ENCODE data around the gene TNIK. TPM values are rescaled to one million over a fixed set of nuclear protein-coding genes. Genes with fewer than 3 reads are reported as not detected.

Gene TNIK
- polyA plus RNA-seq, 1 of the 3 experiments (the other 2 are of a cell fraction): 19.4 TPM

DNA sequence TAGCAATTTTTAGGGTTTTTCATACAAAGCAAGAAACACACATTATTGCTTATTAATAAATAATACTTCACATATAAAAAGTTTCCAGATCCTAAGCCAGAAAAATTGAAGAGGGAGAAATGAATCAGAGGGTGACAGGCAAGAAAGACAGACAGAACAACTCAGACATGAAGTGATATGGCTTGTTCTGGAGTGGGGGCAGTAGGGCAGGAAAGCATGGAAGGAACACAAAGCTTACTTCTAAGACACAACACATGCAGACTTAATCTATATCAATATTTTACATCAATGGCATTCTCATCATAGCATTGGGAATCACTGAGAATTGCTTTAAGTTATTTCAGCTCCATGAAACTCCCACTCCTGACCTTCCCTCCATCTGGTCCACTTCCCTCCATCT, 24.4 kb downstream of the TNIK start:
- H3K79me2 ChIP-seq (ENCODE audit: insufficient read depth): peaks cover 57% of the 10 kb centered on the region
- H3K4me1 ChIP-seq (ENCODE audit: control insufficient read depth in 1 of 2, insufficient read depth in 2 of 2, low read depth in 1 of 2, low read length in 1 of 2): no peaks in the 10 kb centered on the region
- no peak overlapping the region for H3K4me3 ChIP-seq (ENCODE audit: low read depth in 2 of 2, low read length in 1 of 2)
- no peaks in the 10 kb centered on the region for H3K9me3 ChIP-seq
- DNase-seq: no peak
- H4K20me1 ChIP-seq (ENCODE audit: insufficient read depth): 0 out of 2 replicates have a peak, but pooled peaks cover 8% of the 10 kb centered on the region
- H2AFZ ChIP-seq (ENCODE audit: low read depth): no peak overlapping the region
- no peaks in the 10 kb centered on the region for H3F3A ChIP-seq (replicated peaks; ENCODE audit: insufficient read depth)
- H3K9ac ChIP-seq: no peak overlapping the region
- H3K27me3 ChIP-seq (ENCODE audit: insufficient read depth): no peaks in the 10 kb centered on the region
- ChIA-PET CTCF (interaction anchor here (1.4 kb wide), 1 partner anchor 25 kb away, joined by 4 read pairs; the partner anchor contains the start of gene TNIK), POLR2A (no interaction called here)
- H3K9me2 ChIP-seq: no peaks in the 10 kb centered on the region
- TF ChIP-seq TAF1 (IDR thresholded peaks at IDR 0.05; ENCODE audit: borderline replicate concordance, low read depth, low read length) (no peak), NFIC (IDR thresholded peaks at IDR 0.05; ENCODE audit: borderline replicate concordance) (no peak), FOSL2 (IDR thresholded peaks at IDR 0.05; ENCODE audit: borderline replicate concordance, low read depth) (no peak), EP300 (IDR thresholded peaks at IDR 0.05; ENCODE audit: borderline replicate concordance in 1 of 2, low read depth in 1 of 2, low read length in 1 of 2) (no peak), RCOR1 (IDR thresholded peaks at IDR 0.05; ENCODE audit: low read length) (no peak), GABPA (IDR thresholded peaks at IDR 0.05; ENCODE audit: low read depth) (no peak), CHD2 (IDR thresholded peaks at IDR 0.05; ENCODE audit: low read length, partially characterized antibody) (no peak), POLR2AphosphoS5 (IDR thresholded peaks at IDR 0.05; ENCODE audit: low read depth, low read length) (no peak), YY1 (IDR thresholded peaks at IDR 0.05; ENCODE audit: low read depth) (no peak), TCF12 (IDR thresholded peaks at IDR 0.05) (no peak), ELF1 (IDR thresholded peaks at IDR 0.05) (no peak), SIN3A (IDR thresholded peaks at IDR 0.05; ENCODE audit: borderline replicate concordance, low read depth, low read length) (no peak), RFX5 (IDR thresholded peaks at IDR 0.05; ENCODE audit: low read length) (no peak), RAD21 (IDR thresholded peaks at IDR 0.05; ENCODE audit: low read length) (no peak), FOXM1 (IDR thresholded peaks at IDR 0.05; ENCODE audit: low read depth) (no peak), NRF1 (IDR thresholded peaks at IDR 0.05; ENCODE audit: low read depth, low read length) (no peak)
- TF ChIP-seq, protein P1, sequence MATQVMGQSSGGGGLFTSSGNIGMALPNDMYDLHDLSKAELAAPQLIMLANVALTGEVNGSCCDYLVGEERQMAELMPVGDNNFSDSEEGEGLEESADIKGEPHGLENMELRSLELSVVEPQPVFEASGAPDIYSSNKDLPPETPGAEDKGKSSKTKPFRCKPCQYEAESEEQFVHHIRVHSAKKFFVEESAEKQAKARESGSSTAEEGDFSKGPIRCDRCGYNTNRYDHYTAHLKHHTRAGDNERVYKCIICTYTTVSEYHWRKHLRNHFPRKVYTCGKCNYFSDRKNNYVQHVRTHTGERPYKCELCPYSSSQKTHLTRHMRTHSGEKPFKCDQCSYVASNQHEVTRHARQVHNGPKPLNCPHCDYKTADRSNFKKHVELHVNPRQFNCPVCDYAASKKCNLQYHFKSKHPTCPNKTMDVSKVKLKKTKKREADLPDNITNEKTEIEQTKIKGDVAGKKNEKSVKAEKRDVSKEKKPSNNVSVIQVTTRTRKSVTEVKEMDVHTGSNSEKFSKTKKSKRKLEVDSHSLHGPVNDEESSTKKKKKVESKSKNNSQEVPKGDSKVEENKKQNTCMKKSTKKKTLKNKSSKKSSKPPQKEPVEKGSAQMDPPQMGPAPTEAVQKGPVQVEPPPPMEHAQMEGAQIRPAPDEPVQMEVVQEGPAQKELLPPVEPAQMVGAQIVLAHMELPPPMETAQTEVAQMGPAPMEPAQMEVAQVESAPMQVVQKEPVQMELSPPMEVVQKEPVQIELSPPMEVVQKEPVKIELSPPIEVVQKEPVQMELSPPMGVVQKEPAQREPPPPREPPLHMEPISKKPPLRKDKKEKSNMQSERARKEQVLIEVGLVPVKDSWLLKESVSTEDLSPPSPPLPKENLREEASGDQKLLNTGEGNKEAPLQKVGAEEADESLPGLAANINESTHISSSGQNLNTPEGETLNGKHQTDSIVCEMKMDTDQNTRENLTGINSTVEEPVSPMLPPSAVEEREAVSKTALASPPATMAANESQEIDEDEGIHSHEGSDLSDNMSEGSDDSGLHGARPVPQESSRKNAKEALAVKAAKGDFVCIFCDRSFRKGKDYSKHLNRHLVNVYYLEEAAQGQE (IDR thresholded peaks at IDR 0.05; ENCODE audit: low read depth, low read length): no peak
- TF ChIP-seq, protein P2, sequence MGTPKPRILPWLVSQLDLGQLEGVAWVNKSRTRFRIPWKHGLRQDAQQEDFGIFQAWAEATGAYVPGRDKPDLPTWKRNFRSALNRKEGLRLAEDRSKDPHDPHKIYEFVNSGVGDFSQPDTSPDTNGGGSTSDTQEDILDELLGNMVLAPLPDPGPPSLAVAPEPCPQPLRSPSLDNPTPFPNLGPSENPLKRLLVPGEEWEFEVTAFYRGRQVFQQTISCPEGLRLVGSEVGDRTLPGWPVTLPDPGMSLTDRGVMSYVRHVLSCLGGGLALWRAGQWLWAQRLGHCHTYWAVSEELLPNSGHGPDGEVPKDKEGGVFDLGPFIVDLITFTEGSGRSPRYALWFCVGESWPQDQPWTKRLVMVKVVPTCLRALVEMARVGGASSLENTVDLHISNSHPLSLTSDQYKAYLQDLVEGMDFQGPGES (IDR thresholded peaks at IDR 0.05; ENCODE audit: low read depth, low read length): no peak
- TF ChIP-seq, protein P3, sequence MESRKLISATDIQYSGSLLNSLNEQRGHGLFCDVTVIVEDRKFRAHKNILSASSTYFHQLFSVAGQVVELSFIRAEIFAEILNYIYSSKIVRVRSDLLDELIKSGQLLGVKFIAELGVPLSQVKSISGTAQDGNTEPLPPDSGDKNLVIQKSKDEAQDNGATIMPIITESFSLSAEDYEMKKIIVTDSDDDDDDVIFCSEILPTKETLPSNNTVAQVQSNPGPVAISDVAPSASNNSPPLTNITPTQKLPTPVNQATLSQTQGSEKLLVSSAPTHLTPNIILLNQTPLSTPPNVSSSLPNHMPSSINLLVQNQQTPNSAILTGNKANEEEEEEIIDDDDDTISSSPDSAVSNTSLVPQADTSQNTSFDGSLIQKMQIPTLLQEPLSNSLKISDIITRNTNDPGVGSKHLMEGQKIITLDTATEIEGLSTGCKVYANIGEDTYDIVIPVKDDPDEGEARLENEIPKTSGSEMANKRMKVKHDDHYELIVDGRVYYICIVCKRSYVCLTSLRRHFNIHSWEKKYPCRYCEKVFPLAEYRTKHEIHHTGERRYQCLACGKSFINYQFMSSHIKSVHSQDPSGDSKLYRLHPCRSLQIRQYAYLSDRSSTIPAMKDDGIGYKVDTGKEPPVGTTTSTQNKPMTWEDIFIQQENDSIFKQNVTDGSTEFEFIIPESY (IDR thresholded peaks at IDR 0.05; ENCODE audit: borderline replicate concordance, low read depth): no peak
- TF ChIP-seq, protein P4, sequence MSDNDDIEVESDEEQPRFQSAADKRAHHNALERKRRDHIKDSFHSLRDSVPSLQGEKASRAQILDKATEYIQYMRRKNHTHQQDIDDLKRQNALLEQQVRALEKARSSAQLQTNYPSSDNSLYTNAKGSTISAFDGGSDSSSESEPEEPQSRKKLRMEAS (IDR thresholded peaks at IDR 0.05; ENCODE audit: low read depth): no peak
- H3K27ac ChIP-seq (ENCODE audit: low read depth in 2 of 2, low read length in 1 of 2): no peak overlapping the region
- no peak overlapping the region for H3K4me2 ChIP-seq
- H3K36me3 ChIP-seq (replicated peaks in 1 of 2; ENCODE audit: control insufficient read depth in 1 of 2, insufficient read depth in 2 of 2, low read length in 1 of 2): peaks cover 0 to 5% of the 10 kb centered on the region in 2 experiments
